Inferior parietal cortex (tissue), 1 donor: Measurements from ENCODE around the gene ART5.
"Not testable (repeated sequence)": the region's sequence is repeated elsewhere in the genome, so short reads cannot be mapped to it uniquely, and the experiment has no call there.

Experiments
- DNase-seq: peaks from one replicate; pipeline ENCODE4 v3.0.0-alpha.2; 2016; ENCODE audit errors: extremely low spot score

ART5 gene

DNA sequence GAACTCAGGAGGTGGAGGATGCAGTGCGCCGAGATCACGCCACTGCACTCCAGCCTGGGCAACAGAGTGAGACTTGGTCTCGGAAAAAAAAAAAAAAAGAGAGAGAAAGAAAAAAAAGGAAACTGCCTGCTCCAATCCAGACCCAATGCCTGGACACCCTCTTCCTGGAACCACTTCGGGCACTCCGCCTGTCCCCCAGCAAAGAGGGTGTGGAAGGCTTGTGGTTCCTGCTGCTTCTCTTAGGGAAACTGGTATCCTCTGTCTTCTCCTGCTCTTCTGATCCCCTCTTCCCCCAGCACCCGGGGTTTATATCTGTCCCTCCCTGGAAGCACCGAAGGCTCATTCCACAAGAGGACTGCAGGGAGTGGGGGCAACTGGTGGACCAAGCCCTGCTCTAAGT lies 16.5 kb upstream of the ART5 start:
- DNase-seq, result no peak

DNA sequence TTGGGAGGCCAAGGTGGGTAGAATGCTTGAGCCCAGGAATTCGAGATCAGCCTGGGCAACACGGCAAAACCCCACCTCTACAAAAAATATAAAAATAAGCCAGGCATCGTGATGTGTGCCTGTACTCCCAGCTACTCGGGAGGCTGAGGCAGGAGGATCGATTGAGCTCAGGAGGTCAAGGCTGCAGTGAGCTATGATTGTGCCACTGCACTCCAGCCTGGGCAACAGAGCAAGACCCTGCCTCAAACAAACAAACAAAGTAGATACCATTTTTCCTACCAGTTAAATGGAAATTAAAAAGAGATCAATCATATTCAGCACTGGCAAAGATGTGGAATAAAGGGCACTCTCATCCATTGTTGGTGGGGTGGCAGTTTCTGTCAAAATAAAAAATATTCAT lies 15.5 kb upstream of the ART5 start:
- DNase-seq, result not testable (repeated sequence)

DNA sequence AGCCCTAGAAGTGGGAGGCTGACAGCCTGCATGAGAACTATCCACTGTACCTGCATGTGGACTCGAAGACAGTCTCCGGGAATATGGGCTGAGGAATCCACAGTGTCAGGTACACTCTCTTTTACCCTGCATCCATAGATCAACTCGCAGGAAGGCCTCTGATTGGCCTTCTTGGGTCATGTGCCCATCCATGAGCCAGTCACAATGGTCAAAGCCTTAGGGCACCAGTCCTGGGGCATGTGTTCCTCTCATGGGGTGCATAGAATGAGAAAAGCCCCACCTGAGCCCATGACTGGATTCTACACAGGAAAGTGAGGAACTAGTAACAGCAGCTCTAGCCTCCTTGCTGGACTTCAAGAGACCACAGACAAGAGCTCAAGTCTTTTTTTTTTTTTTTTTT lies 13.8 kb upstream of the ART5 start:
- DNase-seq, result no peak

DNA sequence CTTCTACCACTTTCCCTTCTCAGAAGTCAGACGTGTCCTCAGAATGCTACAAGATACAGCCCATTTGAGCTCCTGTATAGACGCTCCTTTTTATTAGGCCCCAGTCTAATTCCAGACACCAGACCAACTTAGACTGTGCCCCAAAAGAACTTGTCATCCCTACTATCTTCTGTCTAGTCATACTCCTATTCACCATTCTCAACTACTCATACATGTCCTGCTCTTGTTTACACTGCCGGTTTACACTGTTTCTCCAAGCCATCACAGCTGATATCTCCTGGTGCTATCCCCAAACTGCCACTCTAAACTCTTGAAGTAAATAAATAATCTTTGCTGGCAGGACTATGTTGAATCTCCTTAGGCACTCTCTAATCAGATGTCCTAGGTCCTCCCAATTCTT lies 10.7 kb upstream of the ART5 start:
- not testable (repeated sequence) for DNase-seq

DNA sequence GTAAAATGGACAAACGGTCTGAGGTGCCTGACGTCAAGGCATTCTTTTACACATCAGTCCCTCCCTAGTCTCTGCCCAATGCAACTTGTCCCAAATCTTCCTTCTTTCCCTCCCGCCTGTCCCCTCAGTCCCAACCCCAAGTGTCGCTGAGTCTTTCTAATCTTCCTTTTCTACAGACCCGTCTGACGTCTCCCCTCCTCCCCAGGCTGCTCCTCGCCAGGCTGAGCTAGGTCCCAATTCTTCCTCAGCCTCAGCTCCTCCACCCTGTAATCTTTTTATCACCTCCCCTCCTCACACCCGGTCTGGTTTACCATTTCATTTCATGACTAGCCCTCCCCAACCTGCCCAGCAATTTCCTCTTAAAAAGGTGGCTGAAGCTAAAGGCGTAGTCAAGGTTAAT lies 7.6 kb upstream of the ART5 start:
- not testable (repeated sequence) for DNase-seq

DNA sequence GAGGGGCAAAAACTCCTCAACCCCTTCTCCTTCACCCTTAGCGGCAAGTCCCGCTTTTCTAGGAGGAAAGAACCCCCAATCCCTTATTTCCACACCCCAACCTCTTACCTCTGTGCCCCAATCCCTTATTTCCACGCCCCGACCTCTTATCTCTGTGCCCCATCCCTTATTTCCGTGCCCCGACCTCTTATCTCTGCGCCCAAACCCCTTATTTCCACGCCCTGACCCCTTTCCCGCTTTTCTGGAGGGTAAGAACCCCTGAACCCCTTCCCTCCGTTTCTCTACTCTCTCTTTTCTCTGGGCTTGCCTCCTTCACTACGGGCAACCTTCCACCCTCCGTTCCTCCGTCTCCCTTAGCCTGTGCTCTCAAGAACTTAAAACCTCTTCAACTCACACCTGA lies 7.1 kb upstream of the ART5 start:
- DNase-seq, result not testable (repeated sequence)

DNA sequence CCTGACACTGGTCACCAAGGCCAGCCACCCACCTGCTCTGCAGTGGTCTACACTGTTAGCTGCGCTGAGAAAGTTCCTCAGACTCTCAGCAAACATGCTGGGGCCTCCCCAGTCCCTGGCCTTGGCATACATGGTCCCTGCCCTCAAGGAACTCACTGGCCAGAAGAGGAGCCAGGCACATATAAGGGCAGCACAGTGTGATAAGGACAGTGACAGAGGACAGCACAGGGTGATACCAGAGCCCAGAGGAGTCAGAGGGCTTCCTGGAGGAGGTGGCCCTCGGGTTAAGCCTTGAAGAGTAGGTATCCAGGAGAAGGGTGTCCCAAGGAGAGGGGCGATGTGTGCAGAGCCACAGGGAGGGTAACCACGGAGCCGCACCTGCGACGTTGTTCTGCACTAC lies 3.8 kb upstream of the ART5 start:
- DNase-seq, result no peak

DNA sequence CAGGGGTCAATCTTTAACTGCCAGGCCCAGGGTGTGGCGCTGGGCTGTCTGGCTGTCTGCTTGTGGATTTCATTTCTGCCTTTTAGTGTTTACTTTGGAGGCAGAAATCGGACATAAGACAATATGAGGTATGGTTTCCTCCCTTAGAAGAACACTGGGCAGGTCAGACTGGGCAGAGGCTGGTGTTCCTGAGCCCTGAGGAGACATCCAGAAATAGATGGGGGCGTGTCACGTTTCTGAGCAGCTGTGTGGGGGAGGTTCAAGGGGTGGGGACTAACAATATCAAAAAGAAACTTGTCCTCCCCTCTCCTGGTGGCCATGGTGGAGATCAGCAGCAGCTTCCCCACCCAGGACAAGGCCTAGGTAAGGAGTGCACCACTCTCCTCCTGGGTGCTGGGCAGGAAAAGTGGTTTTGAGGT lies 3.0 kb upstream of the ART5 start, which contains the start of gene ART1:
TSS of gene ART1 (plus strand) at position 312 of the 419 bp plus-strand sequence. CDS start 14,086 bp downstream, outside the sequence.
- DNase-seq, result no peak

DNA sequence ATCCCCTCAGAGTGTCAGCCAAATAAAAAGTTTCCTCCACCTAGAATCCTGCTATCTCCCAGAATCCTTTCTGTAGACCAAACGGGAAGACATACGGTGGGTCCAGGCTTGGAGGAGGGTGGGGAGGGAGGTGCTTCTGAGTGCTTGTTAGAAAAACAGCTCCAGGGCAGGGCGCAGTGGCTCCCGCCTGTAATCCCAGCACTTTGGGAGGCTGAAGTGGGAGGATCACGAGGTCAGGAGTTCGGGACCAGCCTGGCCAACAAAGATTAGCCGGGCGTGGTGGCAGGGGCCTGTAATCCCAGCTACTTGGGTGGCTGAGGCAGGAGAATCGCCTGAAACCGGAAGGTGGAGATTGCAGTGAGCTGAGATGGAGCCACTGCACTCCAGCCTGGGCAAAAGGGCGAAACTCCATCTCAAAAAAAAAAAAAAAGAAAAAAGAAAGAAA lies 1.3 kb upstream of the ART5 start:
- not testable (repeated sequence) for DNase-seq

DNA sequence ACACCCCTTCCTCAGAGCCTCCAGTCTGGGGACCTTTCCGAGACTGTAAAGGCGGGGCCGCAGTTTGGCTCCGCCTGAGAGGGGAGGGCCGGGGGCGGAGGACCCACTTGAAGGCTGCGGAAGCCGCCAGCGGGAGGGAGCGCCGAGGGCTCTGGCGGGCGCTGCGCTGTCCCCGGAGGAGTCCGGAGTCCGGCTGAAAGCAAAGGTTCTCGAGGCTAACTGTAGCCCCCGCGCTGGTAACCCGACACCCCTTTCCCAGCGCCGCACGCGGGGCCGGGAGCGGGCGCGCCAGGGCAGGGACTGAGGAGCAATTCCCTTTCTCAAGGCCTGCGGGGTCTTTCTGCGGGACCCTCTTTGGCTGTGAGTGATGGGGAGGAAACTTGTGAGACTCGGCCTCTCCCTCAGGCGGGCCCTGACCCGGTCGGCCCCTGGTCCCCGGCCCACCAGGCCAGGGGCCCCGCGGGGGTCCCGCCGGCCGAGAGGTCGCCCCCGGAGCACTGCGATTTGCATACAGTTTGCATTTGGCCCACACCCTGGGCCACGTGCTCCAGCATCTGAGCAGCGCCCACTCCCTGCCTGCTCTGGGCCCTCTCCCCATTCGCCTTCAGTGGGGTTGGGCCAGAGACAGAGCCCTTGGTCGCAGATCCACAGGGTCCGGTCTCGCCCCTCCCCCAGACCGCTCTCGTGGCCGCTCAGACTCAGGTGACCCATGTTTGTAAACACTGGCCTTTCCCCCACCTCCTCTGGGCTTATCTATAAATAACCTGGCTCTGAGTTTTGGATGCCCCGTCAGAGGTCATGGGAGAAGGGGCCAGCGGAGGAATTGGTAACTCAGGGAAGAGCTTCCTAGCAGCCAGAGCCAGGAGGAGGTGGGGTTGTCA lies 519 bp upstream of the ART5 start:
- peak; percentile 9 for DNase-seq

DNA sequence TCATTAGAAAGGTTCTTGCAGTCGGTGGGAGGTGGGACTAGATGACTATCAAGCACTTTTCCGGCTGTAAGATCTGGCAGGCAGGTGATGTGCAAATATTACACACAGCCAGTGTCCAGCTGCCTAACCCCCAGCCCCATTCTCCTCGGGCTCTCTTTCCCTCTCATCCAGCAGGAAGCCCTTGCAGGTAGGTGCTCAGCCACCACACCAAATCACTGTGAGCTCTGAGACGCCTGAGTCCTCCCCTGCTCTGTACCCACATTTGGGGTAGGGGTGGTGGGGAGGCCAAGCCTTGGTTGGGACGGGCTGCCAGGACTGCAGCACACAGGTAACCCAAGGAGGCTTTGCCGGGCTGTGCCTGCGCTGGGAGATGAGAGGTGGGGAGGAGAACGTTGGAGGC lies 601 bp downstream of the ART5 start:
- no peak for DNase-seq

DNA sequence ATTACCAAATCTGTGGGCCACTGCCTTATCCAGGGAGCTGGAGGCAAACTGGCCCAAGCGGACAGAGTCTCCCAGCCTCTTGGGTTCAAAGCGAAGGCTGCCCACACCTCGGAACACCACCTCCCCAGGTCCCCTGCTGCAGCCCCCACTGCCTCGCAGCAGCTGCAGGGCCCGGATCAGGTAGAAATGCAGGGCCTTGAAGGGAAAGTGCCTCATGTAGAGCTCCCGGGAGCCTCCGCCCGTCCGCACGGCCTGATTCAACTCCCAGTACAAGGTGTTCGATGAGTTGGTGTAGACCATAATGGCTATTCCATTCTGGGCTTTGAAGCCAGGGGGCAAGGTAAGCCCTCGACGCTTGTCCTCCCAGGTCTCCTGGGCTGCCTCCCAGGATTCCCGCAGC lies 2.0 kb downstream of the ART5 start:
- no peak for DNase-seq

DNA sequence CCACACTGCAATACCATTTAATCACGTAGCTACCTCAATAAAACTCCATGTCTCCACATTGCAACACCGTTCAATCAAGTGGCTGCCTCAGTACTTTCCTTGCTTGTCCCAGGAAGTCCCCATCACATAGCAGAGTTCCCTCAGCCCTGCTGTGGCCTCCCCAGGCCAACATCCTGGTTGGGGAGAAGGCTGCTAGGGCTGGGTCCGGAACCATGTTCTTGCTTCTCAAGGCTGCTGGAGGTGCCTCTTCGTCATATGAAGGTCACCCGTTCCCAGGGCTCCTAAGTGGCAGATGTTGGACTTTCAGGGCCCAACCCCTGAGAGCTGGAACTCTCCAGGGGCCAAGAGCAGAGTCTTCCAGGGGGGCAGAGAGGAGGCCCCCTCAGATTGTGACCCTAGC lies 3.3 kb downstream of the ART5 start:
- DNase-seq, result no peak

DNA sequence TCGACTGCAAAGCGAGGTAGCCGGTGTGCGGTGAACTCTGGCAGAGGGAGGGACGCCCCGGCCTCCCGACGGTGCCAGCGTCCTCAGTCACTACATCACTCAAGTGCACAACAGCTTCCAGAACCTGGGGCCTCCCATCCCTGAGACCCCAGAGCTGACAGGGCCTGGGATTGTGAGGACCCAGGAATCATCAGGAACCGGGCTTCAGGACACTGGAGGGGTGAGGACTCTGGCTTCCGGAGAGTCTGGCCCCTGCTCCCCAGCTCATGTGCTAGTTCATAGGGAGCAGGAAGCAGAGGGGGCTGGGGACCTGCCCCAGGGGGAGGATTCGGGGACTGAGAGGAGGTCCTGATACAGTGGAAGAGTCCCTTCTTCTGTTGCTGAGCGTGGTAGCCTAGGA lies 4.6 kb downstream of the ART5 start:
- DNase-seq, result no peak

DNA sequence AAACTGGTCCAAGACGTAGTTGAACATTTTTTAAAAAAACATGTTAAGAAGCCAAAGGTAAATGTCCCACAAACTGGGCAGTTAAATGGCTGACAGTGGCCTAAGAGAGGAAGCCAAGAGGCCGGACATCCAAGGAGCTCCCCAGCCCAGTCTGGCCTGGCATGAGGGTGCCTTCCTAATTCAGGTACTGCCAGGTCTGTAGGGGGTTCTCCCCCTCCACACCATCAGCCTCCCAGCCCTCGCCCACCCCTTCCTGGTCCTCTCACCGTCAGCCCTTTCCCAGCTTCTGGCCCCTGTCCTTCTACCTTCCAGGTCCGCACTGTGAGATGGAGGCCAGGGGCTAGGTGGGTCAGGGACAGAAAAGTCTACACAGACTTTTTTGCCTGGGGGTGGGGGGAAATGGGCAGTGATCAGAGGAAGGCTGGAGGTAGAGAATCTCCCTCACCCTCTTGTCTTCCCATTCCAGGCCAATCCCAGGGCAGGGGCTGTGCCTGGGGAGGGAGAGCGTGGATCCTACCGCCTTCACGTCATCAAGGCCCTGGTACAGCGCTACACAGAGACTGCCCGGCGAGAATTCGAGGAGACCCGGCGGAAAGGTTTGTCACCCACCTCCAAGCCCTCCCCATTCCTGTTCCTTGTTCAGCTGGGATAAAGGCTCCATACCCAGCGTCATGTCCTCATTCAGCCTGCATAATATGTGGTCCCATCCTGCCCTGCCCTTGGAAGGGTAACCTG lies 6.0 kb downstream of the ART5 start:
- no peak for DNase-seq

DNA sequence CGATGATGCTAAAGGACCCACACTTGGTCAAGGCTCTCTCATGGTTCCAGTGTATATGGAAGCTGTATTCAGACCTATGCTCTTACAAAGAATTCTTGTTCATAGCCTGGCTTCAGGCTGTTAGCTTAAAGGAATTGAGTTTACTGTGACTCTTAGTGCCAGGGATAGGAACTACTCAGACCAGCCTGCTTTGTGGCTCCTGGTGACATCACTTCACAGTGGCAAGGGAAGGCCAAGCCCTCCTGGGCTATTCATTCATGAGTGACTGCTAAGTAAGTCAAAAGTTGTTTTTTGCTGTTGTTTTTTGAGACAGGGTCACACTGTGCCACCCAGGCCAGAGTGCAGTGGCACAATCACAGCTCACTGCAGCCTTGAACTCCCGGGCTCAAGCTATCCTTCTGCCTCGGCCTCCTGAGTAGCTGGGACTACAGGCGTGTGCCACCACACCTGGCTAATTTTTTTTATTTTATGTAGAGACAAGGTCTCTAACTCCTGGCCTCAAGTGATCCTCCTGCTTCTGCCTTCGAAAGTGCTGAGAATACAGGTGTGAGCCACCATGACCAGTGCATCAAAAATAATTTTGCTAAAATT lies 9.6 kb downstream of the ART5 start:
- no peak for DNase-seq

DNA sequence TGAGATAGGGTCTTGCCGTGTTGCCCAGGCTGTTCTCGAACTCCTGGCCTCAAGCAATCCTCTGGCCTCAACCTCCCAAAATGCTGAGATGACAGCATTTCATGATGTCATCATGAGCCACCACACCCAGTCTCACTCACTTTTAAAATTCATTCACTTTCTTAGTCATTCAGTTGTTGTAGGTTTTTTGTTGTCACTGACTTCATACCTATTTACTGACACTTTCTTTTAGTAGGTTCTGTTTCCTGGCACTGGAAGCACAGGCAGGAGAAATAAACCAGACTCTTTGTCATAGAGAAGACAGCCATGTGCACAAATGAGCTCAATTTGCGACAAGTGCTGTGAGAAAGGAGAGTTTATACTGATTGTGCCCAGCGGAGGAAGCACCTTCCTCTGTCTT lies 10.5 kb downstream of the ART5 start:
- DNase-seq, result no peak

DNA sequence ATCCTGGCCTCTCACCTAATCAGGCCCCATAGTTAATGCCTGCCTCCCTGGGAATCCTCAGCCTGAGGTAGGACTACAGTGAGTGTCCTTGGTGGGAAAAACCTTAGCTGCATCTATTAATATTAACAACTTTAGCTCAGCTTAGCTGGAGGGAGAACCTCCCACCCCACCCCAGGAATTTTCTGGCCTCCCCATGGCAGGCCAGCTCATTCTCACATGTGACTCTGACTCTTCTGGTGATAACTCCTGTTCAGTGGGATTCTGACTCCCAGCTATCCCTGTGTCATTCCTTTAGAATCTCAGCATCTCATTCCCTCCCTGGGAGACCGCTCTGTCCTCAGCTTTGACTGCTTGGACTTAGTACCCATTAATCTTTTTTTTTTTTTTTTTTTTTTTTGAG lies 14.5 kb downstream of the ART5 start:
- DNase-seq, result no peak

DNA sequence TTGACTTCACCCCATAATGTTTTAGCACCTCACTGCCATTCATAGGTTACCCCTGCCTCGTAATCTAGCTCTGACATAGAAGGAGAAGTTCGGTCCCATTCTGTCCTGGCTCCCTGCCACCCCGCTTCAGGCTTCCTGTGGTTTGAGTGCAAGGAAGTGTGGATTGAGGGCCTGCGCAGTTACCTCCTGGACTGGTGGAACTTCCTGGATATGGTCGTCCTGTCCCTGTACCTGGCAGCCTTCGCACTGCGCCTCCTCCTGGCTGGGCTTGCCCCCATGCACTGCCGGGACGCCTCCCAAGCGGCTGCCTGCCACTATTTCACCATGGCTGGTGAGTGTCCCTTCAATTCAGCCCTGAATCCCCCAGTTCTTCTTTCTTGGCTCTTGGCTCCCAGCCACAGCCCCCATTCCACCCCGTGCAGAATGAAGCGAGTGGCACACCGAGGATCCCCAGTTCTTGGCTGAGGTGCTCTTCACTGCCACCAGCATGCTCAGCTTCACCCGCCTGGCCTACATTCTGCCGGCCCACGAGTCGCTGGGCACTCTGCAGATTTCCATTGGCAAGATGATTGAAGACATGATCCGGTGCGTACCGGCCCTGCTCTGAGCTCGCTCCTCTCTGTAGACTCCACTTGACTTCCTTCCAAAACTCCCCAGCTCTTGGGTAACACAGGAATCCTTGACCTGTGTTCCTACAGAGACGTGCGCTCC lies 15.4 kb downstream of the ART5 start:
- no peak for DNase-seq

DNA sequence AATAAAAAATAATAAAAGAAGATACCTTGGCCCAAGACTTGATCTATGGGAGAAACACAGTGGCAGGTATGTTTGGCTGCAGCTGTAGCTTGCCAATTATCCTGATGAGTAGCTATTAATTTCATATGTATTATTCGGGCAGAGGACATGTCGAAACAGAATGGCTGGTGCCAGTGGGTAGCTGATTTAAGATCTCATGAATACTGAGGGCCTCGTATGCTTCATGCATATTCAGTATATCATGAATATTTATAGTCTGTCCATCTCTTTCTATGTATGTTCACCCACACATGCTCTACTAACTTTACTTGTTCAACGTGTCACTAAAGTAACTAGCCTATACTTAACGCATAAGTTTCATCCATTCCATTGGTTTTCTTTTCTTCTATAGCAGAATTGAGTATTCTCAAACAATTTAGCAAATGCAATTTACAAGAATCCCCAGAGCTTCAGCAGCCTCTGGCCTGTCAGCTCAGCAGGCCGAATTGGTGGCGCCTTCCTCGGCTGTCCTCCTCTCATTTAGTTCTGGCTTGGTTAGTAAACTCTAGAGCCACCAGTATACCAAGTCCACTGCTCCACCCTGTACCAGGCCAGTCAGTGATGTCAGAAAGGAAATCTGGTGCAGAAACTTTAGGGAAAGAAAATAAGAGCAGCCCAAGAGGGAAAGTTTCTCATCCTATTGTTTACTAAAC lies 17.9 kb downstream of the ART5 start:
- DNase-seq, result no peak

DNA sequence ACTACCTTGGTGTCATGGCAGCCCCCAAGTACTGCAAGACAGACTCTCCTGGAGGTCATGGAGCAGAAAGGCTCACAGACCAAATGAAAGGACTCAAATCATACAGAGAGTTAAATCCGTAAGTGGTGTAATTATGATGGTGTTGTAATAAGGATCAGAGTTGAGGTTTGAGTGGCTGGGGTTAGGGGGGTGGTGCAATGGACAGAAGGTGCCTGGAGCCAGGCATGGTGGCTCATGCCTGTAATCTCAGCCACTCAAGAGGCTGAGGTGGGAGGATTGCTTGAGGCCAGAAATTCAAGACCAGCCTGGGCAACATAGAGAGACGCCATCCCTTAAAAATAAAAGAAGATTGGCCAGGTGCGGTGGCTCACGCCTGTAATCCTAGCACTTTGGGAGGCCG lies 18.7 kb downstream of the ART5 start:
- DNase-seq, result no peak
